22Rv1 (cell line): ENCODE measurements around the gene TULP1.

ENCODE experiments used
- H3K27ac ChIP-seq: fragments of 450-650 bp; 2 replicates; pipeline ENCODE4 v1.5.1; 2017
- ZFX ChIP-seq: fragments of 450-650 bp; IDR thresholded peaks from 2 replicates; pipeline ENCODE4 v1.6.1; 2017; ENCODE audit warnings: antibody characterized with exemption, borderline replicate concordance
- TF ChIP-seq, protein P1 (sequence below): fragments of 450-650 bp; IDR thresholded peaks from 2 replicates; pipeline ENCODE4 v1.5.1; 2017; ENCODE audit warnings: mild to moderate bottlenecking

Gene TULP1

DNA sequence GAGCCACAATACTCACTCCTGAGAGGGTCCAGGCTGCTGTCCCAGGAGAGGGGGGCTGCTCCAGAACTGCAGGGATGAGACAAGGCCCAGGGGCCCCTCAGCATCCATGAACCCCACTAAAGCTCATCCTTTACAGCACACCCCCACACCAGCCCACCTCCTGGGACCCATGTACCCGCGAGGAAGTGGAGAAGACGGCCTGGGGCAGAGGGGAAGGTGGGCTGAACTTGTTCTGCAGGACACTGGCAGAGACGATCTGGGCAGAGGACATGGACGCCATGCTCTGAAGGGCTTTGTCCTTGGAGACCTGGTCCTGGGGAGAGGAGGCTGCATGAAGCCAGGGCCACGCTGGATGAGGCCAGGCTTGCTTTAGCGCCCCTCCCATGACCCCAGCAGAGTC, 34.4 kb downstream of the TULP1 start:
- H3K27ac ChIP-seq: no peak overlapping the region
- no peak for TF ChIP-seq ZFX
- TF ChIP-seq, protein P1, sequence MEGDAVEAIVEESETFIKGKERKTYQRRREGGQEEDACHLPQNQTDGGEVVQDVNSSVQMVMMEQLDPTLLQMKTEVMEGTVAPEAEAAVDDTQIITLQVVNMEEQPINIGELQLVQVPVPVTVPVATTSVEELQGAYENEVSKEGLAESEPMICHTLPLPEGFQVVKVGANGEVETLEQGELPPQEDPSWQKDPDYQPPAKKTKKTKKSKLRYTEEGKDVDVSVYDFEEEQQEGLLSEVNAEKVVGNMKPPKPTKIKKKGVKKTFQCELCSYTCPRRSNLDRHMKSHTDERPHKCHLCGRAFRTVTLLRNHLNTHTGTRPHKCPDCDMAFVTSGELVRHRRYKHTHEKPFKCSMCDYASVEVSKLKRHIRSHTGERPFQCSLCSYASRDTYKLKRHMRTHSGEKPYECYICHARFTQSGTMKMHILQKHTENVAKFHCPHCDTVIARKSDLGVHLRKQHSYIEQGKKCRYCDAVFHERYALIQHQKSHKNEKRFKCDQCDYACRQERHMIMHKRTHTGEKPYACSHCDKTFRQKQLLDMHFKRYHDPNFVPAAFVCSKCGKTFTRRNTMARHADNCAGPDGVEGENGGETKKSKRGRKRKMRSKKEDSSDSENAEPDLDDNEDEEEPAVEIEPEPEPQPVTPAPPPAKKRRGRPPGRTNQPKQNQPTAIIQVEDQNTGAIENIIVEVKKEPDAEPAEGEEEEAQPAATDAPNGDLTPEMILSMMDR: no peak

DNA sequence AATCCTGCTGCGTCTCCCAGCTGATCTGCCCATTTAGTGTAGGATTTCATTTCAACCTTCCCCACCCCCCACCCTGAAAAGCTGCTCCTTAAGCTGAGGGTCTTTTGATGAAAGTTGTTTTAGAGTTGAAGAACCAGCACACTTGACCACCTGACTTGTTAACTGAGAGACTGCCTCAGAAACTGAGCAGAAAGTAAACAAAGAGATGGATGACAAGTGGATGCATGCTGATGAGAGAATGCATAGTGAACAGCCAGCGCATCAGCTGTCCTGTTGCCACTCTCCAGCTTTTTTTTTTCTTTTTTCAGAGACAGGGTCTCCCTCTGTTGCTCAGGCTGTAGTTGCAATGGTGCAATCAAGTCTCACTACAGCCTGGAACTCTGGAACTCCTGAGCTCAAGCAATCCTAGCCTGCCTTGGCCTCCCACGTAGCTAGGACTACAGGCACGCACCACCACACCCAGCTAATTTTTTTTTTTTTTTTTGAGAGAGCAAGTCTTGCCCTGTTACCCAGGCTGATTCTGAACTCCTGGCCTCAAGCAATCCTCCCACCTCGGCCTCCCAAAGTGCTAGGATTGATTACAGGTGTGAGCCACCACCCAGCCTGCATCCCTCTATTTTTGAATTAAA, 35.0 kb downstream of the TULP1 start:
- no peak for TF ChIP-seq ZFX
- TF ChIP-seq, protein P1: no peak
- H3K27ac ChIP-seq: no peak overlapping the region

DNA sequence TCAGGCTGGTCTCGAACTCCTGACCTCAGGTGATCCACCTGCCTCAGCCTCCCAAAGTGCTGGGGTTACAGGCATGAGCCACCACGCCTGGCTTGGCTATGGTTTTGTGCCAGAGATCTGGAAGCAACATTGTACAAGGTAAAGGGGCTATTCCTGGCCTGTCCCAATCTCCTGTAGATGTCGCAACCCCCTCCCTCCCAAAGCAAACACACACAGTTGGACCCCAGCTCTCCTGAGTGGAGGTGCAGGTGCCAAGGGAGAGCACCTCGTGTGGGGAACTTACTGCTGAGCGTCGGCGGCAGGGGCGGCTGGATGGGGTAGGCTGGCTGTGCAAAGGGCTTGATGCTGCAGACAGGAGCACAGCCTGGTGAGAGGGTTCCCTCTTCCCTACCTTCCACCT, 35.7 kb downstream of the TULP1 start:
- TF ChIP-seq, protein P1: no peak
- TF ChIP-seq ZFX: no peak
- H3K27ac ChIP-seq: no peak overlapping the region

DNA sequence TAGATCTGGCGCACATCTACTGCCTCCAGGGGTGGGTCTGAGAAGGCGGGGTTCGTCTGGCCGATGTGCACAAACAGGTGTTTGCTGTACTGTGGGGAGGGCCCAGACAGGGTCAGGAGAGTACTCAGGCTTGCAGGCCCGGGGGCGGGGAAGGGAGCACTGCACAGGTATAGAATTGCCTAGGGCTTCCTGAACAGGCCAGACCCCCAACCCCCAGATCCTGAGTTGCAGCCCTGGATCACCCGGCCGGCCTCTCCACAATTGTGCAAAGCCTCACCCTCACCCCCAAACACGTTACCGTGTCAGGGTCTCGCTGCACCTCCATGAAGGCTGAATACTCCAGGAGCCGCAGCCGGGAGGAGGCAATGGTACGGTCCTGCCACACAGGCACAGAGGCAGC, 36.7 kb downstream of the TULP1 start:
- no peak for TF ChIP-seq ZFX
- TF ChIP-seq, protein P1: no peak

DNA sequence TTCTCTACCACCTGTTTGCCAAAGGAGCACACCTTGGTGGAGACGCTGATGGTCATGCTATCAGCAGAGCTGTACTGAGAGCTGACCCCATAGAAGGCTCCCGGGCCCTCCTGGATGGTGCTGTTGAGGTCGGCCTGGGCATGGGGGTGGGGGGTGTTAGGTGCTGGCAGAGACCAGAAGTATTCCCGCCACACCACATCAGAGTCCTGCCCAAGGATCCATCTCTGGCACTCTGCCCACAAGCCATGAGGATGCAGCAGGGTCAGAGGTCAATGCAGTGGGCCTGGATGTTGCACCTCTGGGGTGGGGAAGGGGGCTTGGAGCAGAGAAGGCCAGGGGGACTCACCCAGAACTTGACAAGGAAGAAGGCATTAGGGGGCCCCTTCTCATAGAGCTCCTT, 37.1 kb downstream of the TULP1 start:
- H3K27ac ChIP-seq: no peak overlapping the region
- TF ChIP-seq, protein P1: no peak
- TF ChIP-seq ZFX: no peak

More for the DNA sequence above, 36.7 kb downstream of the TULP1 start:
- no peak overlapping the region for H3K27ac ChIP-seq

DNA sequence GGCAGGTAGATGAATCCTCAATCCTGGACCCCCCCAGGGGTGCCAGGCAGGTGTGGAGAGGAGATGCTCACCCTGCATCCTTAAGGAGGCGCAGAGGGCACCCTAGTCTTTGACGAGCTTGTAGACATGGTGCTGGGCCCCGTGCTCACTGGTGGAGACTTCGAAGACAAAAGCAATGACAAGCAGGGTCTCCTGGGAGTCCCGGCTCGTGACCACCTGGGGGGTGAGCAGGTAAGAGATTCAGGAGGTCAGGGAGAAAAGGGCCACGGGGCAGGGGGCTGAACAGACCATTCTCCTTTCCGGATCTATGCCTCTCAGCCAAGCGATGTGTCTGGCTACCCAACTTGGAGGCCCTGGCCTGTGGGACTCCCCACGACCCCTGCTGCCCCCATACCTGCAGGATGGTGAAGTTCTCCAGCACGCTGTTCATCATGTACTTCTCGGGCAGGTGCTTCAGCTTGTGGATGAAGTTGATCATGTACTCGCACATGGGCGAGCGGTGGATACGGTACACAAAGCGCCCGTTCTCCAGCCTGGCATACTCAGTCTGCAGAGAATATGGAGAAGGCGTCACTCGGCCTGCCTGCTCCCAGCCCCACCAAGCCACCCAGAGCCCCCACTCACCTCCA, 37.6 kb downstream of the TULP1 start:
- H3K27ac ChIP-seq: no peak overlapping the region
- TF ChIP-seq, protein P1: no peak
- no peak for TF ChIP-seq ZFX
